IMR-90 (cell line): Measurements from ENCODE around the gene FLT1.

Source experiments
- MAFK ChIP-seq: IDR thresholded peaks from 2 replicates; pipeline ENCODE4 v1.6.1; 2012; ENCODE audit warnings: low read depth, low read length, improper control_type of control experiment
- POLR2A ChIP-seq: IDR thresholded peaks from 2 replicates; pipeline ENCODE4 v1.6.1; 2012; ENCODE audit warnings: mild to moderate bottlenecking, low read depth, low read length
- RAD21 ChIP-seq: IDR thresholded peaks from 2 replicates; pipeline ENCODE4 v1.6.1; 2012; ENCODE audit warnings: low read length, improper control_type of control experiment
- RCOR1 ChIP-seq: IDR thresholded peaks from 2 replicates; pipeline ENCODE4 v1.6.1; 2012; ENCODE audit warnings: mild to moderate bottlenecking, low read length, improper control_type of control experiment; ENCODE audit not compliant: insufficient replicate concordance
- SMC3 ChIP-seq: fragments of 150-350 bp; IDR thresholded peaks from 2 replicates; pipeline ENCODE4 v1.6.1; 2016; ENCODE audit warnings: low read depth, mild to moderate bottlenecking, antibody characterized with exemption, low read length, moderate library complexity
- TF ChIP-seq, protein P1 (sequence below): conservative IDR thresholded peaks from 2 replicates; pipeline ENCODE4 v1.5.1; 2012; ENCODE audit warnings: mild to moderate bottlenecking, low read depth, low read length, improper control_type of control experiment
- TF ChIP-seq, protein P2 (sequence below): fragments of 150-350 bp; IDR thresholded peaks from 2 replicates; pipeline ENCODE4 v1.6.1; 2017; ENCODE audit warnings: mild to moderate bottlenecking, antibody characterized with exemption, low read length, low read depth

DNA sequence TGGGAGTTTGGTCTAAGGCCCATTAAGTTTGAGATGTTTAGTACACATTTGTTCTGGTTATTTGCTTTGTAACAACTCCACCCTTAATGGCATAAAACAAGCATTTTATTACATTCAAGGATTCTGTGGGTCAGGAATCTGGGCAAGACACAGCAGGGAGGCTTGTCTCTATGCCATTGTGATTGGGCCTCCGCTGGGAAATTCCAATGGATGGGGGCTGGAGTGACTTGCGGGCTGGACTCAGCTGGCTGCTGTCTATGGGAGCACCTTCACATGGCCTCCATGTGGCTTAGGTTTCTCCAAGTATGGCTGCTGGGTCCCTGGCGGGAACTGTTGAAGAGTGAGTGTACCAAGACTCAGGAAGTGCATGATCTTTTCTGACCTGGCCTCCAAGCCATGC, 197.6 kb downstream of the FLT1 start:
- TF ChIP-seq, protein P1, sequence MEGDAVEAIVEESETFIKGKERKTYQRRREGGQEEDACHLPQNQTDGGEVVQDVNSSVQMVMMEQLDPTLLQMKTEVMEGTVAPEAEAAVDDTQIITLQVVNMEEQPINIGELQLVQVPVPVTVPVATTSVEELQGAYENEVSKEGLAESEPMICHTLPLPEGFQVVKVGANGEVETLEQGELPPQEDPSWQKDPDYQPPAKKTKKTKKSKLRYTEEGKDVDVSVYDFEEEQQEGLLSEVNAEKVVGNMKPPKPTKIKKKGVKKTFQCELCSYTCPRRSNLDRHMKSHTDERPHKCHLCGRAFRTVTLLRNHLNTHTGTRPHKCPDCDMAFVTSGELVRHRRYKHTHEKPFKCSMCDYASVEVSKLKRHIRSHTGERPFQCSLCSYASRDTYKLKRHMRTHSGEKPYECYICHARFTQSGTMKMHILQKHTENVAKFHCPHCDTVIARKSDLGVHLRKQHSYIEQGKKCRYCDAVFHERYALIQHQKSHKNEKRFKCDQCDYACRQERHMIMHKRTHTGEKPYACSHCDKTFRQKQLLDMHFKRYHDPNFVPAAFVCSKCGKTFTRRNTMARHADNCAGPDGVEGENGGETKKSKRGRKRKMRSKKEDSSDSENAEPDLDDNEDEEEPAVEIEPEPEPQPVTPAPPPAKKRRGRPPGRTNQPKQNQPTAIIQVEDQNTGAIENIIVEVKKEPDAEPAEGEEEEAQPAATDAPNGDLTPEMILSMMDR: no peak
- TF ChIP-seq RAD21 (no peak), SMC3 (no peak), MAFK (no peak), RCOR1 (no peak), POLR2A (no peak)
- TF ChIP-seq, protein P2, sequence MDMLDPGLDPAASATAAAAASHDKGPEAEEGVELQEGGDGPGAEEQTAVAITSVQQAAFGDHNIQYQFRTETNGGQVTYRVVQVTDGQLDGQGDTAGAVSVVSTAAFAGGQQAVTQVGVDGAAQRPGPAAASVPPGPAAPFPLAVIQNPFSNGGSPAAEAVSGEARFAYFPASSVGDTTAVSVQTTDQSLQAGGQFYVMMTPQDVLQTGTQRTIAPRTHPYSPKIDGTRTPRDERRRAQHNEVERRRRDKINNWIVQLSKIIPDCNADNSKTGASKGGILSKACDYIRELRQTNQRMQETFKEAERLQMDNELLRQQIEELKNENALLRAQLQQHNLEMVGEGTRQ: no peak
